Measurements from ENCODE around the gene PTPRN2.

DNA sequence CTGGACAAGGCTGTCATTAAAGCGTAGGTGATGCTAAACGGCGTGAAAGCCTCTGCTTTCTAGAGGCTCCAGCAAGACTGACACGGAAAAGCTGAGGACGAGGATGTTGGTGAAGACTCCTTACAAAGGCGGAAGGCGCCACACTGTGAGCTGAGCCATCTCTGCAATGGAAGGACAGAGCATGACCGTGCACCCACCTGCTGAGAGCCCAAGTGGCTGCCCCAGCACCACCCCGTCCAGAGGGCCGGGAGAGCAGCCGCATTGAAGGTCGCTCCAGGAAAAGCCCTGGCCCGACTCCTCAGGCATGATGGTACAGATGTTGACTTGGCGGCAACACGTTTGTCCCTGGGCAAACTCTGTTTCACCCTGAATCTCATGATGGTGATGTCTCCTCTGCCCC is 758.1 kb downstream of the PTPRN2 start:
- TF ChIP-seq, protein P1, sequence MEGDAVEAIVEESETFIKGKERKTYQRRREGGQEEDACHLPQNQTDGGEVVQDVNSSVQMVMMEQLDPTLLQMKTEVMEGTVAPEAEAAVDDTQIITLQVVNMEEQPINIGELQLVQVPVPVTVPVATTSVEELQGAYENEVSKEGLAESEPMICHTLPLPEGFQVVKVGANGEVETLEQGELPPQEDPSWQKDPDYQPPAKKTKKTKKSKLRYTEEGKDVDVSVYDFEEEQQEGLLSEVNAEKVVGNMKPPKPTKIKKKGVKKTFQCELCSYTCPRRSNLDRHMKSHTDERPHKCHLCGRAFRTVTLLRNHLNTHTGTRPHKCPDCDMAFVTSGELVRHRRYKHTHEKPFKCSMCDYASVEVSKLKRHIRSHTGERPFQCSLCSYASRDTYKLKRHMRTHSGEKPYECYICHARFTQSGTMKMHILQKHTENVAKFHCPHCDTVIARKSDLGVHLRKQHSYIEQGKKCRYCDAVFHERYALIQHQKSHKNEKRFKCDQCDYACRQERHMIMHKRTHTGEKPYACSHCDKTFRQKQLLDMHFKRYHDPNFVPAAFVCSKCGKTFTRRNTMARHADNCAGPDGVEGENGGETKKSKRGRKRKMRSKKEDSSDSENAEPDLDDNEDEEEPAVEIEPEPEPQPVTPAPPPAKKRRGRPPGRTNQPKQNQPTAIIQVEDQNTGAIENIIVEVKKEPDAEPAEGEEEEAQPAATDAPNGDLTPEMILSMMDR (IDR thresholded peaks at IDR 0.05): no peak
- TF ChIP-seq POLR2A (IDR thresholded peaks at IDR 0.05) (no peak), POLR2AphosphoS5 (IDR thresholded peaks at IDR 0.05) (no peak)
